ENCODE results near the gene TMEM35A. TPM values are rescaled to one million over a fixed set of nuclear protein-coding genes. Genes with fewer than 3 reads are reported as not detected.
A peak's percentile ranks its signal among the peaks of the same experiment; 100 is the strongest.

Gene TMEM35A
- total RNA-seq, 1 experiment from 2014 or later = 4.3 TPM

GRCh38 chrX:101091817-101092216, 13.1 kb downstream of the TMEM35A start:
- Histone ChIP-seq H3K4ac (ENCODE audit: low read depth, low read length) (no peak overlapping the region), H3K4me2 (ENCODE audit: insufficient read depth, insufficient read length, low read length) (no peak overlapping the region), H3K27me3 (ENCODE audit: insufficient read depth, low read length) (no peaks in the 10 kb centered on the region), H3K18ac (ENCODE audit: insufficient read length, low read depth, low read length) (no peak overlapping the region), H3K56ac (ENCODE audit: insufficient read length, low read depth, low read length) (no peak overlapping the region), H4K5ac (ENCODE audit: insufficient read length, low read depth, low read length) (no peak overlapping the region), H3K9ac (ENCODE audit: extremely low read depth, insufficient read length, low read length) (no peak overlapping the region), H2BK120ac (ENCODE audit: low read depth, low read length, poor library complexity, severe bottlenecking) (no peak overlapping the region), H2AK5ac (ENCODE audit: insufficient read length, low read length) (no peak overlapping the region), H2BK15ac (ENCODE audit: low read depth, low read length) (no peak overlapping the region), H3K9me3 (ENCODE audit: control insufficient read depth, low read depth, low read length) (peaks cover 32% of the 10 kb centered on the region), H4K8ac (replicated peaks; ENCODE audit: insufficient read length, low read depth, low read length) (no peak overlapping the region), H4K91ac (ENCODE audit: insufficient read length, low read depth, low read length) (no peak overlapping the region), H3K27ac (ENCODE audit: insufficient read length, low read depth, low read length) (no peak overlapping the region), H3K23me2 (ENCODE audit: insufficient read length, low read depth, low read length, poor library complexity, severe bottlenecking) (no peaks in the 10 kb centered on the region), H2BK12ac (ENCODE audit: insufficient read length, low read depth, low read length) (no peak overlapping the region), H3T11ph (ENCODE audit: low read length) (no peak overlapping the region), H3K14ac (ENCODE audit: insufficient read depth, low read length) (no peak overlapping the region), H2BK20ac (ENCODE audit: low read depth, low read length, poor library complexity, severe bottlenecking) (no peak overlapping the region), H3K23ac (ENCODE audit: insufficient read length, low read depth, low read length) (no peak overlapping the region), H2BK5ac (ENCODE audit: insufficient read length, low read length) (no peak overlapping the region), H2AFZ (ENCODE audit: low read length) (no peak overlapping the region), H3K4me1 (ENCODE audit: insufficient read depth, low read length) (no peaks in the 10 kb centered on the region), H4K20me1 (ENCODE audit: control insufficient read depth, insufficient read depth, insufficient read length) (no peaks in the 10 kb centered on the region), H3K79me1 (ENCODE audit: insufficient read depth, low read depth, low read length, poor library complexity, severe bottlenecking) (no peaks in the 10 kb centered on the region), H3K79me2 (ENCODE audit: insufficient read depth, low read length) (no peaks in the 10 kb centered on the region)
- H3K27ac Mint-ChIP-seq = peak overlapping the region in 1 of 3 experiments; percentile 52; a peak in 2 of 7 replicates
- no peaks in the 10 kb centered on the region for H3K4me1 Mint-ChIP-seq
- peaks cover 66 to 70% of the 10 kb centered on the region in 2 experiments for H3K9me3 Mint-ChIP-seq
- no peak for TF ChIP-seq CTCF (conservative IDR thresholded peaks at IDR 0.05)
- DNase-seq = no peak
- H3K36me3 Mint-ChIP-seq (ENCODE audit: insufficient read depth in 1 of 3, low read depth in 3 of 3) = peaks cover 0 to 3% (median 3%) of the 10 kb centered on the region in 3 experiments; a peak in 4 of 7 replicates
- no peaks in the 10 kb centered on the region; the same call in 1 of the 2 replicates for H3K27me3 Mint-ChIP-seq (ENCODE audit: low read depth)
- no CpG with 5 or more reads among the region's 1 CpG for WGBS (ENCODE audit: extremely low coverage, insufficient read length, low lambda C conversion rate)
- H3K4me3 Mint-ChIP-seq = no peak overlapping the region
